Muscle layer of duodenum (tissue), 2 donors: ENCODE results near the gene PCDHA4.
A peak's percentile ranks its signal among the peaks of the same experiment; 100 is the strongest.
"Not testable (repeated sequence)": the region's sequence is repeated elsewhere in the genome, so short reads cannot be mapped to it uniquely, and the experiment has no call there.

ENCODE experiments used
- H3K27ac ChIP-seq: one replicate; pipeline ENCODE4 v1.7.0; 2013; ENCODE audit warnings: mild to moderate bottlenecking, low read length
- H3K27me3 ChIP-seq: one replicate; pipeline ENCODE4 v1.7.0; 2013; ENCODE audit warnings: low read depth, mild to moderate bottlenecking, control low read depth, low read length
- H3K36me3 ChIP-seq, 2 donors: one replicate each; pipeline ENCODE4 v1.7.0; 2013; ENCODE audit warnings: low read length in 2 of 2, control low read depth in 1 of 2, mild to moderate bottlenecking in 1 of 2; ENCODE audit not compliant: insufficient read depth in 2 of 2, control insufficient read depth in 1 of 2
- H3K4me1 ChIP-seq, 2 donors: one replicate each; pipeline ENCODE4 v1.7.0; 2013; ENCODE audit warnings: low read length in 2 of 2, mild to moderate bottlenecking in 2 of 2, control low read depth in 1 of 2, moderate library complexity in 1 of 2; ENCODE audit not compliant: insufficient read depth in 2 of 2, control insufficient read depth in 1 of 2
- H3K4me3 ChIP-seq, 2 donors: one replicate each; pipeline ENCODE4 v1.7.0; 2013; ENCODE audit warnings: low read length in 2 of 2, low read depth in 1 of 2, mild to moderate bottlenecking in 1 of 2
- H3K9me3 ChIP-seq, 2 donors: one replicate each; pipeline ENCODE4 v1.7.0; 2013; ENCODE audit warnings: low read length in 2 of 2, control low read depth in 1 of 2, mild to moderate bottlenecking in 1 of 2; ENCODE audit not compliant: control insufficient read depth in 1 of 2
- donor health status: healthy.

PCDHA4 gene

DNA sequence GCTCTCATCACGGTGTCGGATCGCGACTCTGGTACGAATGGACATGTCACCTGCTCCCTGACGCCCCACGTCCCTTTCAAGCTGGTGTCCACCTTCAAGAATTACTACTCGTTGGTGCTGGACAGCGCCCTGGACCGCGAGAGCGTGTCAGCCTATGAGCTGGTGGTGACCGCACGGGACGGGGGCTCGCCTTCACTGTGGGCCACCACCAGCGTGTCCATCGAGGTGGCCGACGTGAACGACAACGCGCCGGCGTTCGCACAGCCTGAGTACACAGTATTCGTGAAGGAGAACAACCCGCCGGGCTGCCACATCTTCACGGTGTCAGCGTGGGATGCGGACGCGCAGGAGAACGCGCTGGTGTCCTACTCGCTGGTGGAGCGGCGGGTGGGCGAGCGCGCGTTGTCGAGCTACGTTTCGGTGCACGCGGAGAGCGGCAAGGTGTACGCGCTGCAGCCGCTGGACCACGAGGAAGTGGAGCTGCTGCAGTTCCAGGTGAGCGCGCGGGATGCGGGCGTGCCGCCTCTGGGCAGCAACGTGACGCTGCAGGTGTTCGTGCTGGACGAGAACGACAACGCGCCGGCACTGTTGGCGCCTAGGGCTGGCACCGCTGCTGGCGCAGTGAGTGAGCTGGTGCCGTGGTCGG is 10.7 kb upstream of the PCDHA4 start:
- peaks cover 23 to 41% of the 10 kb centered on the region in 2 donors for H3K9me3 ChIP-seq
- not testable (repeated sequence) for H3K27ac ChIP-seq, H3K36me3 ChIP-seq, H3K4me1 ChIP-seq, H3K27me3 ChIP-seq
- H3K4me3 ChIP-seq, result peak overlapping the region in 1 of 2 donors; percentile 48

DNA sequence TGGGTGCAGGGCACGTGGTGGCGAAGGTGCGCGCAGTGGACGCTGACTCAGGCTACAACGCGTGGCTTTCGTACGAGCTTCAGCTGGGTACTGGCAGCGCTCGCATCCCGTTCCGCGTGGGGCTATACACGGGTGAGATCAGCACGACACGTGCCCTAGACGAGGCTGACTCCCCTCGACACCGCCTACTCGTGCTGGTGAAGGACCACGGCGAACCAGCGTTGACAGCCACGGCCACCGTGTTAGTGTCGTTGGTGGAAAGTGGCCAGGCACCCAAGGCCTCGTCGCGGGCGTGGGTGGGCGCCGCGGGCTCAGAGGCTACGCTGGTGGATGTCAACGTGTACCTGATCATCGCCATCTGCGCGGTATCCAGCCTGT is 10.2 kb upstream of the PCDHA4 start:
- Histone ChIP-seq H3K4me1 (no peaks in the 10 kb centered on the region), H3K36me3 (no peaks in the 10 kb centered on the region), H3K27me3 (no peaks in the 10 kb centered on the region), H3K9me3 (peaks cover 26 to 46% of the 10 kb centered on the region in 2 donors), H3K4me3 (peak overlapping the region in 1 of 2 donors; percentile 33), H3K27ac (no peak overlapping the region)

DNA sequence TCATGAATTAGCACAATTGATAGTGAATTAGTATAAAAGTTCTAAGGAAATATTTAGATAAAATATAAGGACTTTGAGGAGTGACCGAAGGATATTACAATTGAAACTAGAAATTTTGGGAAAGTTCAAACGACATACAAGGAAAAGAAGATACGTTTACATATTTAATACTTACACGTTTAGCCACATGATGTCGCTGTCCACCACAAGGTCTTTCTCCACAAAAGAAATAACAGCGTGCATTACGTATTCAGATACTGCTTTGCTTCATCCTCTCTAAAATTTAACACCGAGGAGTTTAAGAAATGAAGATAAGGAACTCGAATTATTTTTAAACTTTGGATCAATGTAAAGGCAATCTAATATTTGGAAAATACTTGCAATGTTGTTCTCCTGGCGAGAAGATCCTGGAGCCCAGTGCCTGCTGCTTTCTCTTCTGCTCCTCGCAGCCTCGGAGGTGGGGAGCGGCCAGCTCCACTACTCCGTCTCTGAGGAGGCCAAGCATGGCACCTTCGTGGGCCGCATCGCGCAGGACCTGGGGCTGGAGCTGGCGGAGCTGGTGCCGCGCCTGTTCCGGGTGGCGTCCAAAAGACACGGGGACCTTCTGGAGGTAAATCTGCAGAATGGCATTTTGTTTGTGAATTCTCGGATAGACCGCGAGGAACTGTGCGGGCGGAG is 5.9 kb upstream of the PCDHA4 start, which contains the start of gene PCDHA3:
TSS of gene PCDHA3 (plus strand) at position 242 of the 678 bp plus-strand sequence.
- Histone ChIP-seq H3K9me3 (peaks cover 7 to 34% of the 10 kb centered on the region in 2 donors), H3K4me1 (no peaks in the 10 kb centered on the region), H3K27ac (no peak within 1 kb of the TSS), H3K36me3 (no peaks in the 10 kb centered on the region), H3K27me3 (no peaks in the 10 kb centered on the region), H3K4me3 (peak within 1 kb of the TSS; percentile 59 to 63)

DNA sequence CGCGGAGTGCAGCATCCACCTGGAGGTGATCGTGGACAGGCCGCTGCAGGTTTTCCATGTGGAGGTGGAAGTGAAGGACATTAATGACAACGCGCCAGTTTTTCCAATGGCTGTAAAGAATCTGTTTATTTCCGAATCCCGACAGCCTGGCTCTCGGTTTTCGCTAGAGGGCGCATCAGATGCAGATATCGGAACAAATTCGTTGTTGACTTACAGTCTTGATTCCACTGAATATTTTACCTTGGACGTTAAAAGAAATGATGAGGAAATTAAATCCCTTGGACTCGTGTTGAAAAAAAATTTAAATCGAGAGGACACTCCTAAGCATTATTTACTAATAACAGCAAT is 5.4 kb upstream of the PCDHA4 start:
- Histone ChIP-seq H3K9me3 (peaks cover 7 to 34% of the 10 kb centered on the region in 2 donors), H3K27me3 (no peaks in the 10 kb centered on the region), H3K27ac (no peak overlapping the region)

DNA sequence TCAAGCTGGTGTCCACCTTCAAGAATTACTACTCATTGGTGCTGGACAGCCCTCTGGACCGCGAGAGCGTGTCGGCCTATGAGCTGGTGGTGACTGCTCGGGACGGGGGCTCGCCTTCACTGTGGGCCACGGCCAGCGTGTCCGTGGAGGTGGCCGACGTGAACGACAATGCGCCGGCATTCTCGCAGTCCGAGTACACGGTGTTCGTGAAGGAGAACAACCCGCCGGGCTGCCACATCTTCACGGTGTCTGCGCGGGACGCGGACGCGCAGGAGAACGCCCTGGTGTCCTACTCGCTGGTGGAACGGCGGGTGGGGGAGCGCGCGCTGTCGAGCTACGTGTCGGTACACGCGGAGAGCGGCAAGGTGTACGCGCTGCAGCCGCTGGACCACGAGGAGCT is 4.5 kb upstream of the PCDHA4 start:
- H3K9me3 ChIP-seq, result peaks cover 7 to 36% of the 10 kb centered on the region in 2 donors
- not testable (repeated sequence) for H3K27me3 ChIP-seq, H3K27ac ChIP-seq, H3K36me3 ChIP-seq, H3K4me1 ChIP-seq
- peak overlapping the region in 1 of 2 donors; percentile 23 for H3K4me3 ChIP-seq

More for the DNA sequence above, 5.4 kb upstream of the PCDHA4 start:
- H3K4me1 ChIP-seq, result no peaks in the 10 kb centered on the region
- H3K4me3 ChIP-seq, result peak overlapping the region in 1 of 2 donors; percentile 63
- H3K36me3 ChIP-seq, result no peaks in the 10 kb centered on the region

DNA sequence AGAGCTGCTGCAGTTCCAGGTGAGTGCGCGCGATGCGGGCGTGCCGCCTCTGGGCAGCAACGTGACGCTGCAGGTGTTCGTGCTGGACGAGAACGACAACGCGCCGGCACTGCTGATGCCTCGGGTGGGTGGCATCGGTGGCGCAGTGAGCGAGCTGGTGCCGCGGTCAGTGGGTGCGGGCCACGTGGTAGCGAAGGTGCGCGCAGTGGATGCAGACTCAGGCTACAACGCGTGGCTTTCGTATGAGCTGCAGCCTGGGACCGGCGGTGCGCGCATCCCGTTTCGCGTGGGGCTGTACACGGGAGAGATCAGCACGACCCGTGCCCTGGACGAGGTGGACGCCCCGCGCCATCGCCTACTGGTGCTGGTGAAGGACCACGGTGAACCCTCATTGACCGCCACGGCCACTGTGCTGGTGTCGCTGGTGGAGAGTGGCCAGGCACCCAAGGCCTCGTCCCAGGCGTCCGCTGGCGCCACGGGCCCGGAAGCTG is 4.0 kb upstream of the PCDHA4 start:
- Histone ChIP-seq H3K27ac (no peak overlapping the region), H3K36me3 (no peaks in the 10 kb centered on the region), H3K27me3 (no peaks in the 10 kb centered on the region), H3K9me3 (peaks cover 7 to 41% of the 10 kb centered on the region in 2 donors), H3K4me3 (peak overlapping the region in 1 of 2 donors; percentile 23), H3K4me1 (no peaks in the 10 kb centered on the region)

DNA sequence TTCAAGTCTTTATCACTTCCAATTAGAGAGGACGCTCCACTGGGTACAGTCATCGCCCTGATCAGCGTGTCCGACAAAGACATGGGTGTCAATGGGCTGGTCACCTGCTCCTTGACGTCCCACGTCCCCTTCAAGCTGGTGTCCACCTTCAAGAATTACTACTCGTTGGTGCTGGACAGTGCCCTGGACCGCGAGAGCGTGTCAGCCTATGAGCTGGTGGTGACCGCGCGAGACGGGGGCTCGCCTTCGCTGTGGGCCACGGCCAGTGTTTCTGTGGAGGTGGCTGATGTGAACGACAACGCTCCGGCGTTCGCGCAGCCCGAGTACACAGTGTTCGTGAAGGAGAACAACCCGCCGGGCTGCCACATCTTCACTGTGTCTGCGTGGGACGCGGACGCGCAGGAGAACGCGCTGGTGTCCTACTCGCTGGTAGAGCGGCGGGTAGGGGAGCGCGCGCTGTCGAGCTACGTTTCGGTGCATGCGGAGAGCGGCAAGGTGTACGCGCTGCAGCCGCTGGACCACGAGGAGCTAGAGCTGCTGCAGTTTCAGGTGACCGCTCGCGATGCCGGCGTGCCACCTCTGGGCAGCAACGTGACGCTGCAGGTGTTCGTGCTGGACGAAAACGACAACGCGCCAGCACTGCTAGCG is 1.5 kb downstream of the PCDHA4 start:
- Histone ChIP-seq H3K9me3 (peaks cover 0 to 34% of the 10 kb centered on the region in 2 donors), H3K4me3 (peak overlapping the region in 1 of 2 donors; percentile 20)

DNA sequence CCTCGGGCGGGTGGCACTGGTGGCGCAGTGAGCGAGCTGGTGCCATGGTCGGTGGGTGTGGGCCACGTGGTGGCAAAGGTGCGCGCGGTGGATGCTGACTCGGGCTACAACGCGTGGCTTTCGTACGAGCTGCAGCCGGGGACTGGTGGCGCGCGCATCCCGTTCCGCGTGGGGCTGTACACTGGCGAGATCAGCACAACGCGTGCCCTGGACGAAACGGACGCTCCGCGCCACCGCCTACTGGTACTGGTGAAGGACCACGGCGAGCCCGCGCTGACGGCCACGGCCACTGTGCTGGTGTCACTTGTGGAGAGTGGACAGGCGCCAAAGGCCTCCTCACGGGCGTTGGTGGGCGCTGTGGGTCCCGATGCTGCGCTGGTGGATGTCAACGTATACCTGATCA is 2.0 kb downstream of the PCDHA4 start:
- H3K4me1 ChIP-seq, result no peaks in the 10 kb centered on the region
- no peaks in the 10 kb centered on the region for H3K27me3 ChIP-seq
- H3K27ac ChIP-seq, result no peak overlapping the region
- peaks cover 0 to 36% of the 10 kb centered on the region in 2 donors for H3K9me3 ChIP-seq
- peak overlapping the region in 1 of 2 donors; percentile 20 for H3K4me3 ChIP-seq
- no peaks in the 10 kb centered on the region for H3K36me3 ChIP-seq

More for the DNA sequence above, 1.5 kb downstream of the PCDHA4 start:
- not testable (repeated sequence) for H3K36me3 ChIP-seq, H3K27ac ChIP-seq, H3K27me3 ChIP-seq, H3K4me1 ChIP-seq

DNA sequence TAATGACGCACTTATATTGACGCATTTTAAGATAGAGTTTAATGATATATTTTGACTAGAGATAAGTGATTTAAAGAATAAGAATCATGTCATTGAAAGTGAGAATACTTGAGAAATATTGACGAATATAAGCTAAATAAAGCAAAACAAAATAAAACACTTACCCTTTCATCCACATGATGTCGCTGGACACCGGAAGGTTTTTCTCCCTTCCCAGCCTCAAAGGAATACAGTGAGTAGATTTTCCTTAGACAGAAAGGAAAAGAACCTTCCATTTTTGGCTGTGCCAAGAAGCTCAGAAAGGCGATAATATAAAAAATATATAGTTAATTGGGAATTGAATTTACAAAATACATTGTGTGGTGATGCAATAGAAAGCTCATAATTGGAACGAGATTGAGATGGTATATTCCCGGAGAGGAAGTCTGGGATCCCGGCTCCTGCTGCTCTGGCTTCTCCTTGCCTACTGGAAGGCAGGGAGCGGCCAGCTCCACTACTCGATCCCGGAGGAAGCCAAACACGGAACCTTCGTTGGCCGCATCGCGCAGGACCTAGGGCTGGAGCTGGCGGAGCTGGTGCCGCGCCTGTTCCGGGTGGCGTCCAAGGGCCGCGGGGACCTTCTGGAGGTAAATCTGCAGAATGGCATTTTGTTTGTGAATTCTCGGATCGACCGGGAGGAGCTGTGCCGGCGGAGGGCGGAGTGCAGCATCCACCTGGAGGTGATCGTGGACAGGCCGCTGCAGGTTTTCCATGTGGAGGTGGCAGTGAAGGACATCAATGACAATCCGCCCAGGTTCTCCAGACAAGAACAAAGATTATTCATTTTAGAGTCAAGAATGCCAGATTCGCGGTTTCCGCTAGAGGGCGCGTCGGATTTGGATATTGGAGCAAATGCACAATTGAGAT is 14.8 kb downstream of the PCDHA4 start, which contains the start of gene PCDHA5:
TSS of gene PCDHA5 (plus strand) at position 239 of the 906 bp plus-strand sequence.
- no peaks in the 10 kb centered on the region for H3K36me3 ChIP-seq
- H3K27me3 ChIP-seq, result no peaks in the 10 kb centered on the region
- no peaks in the 10 kb centered on the region for H3K4me1 ChIP-seq
- peak within 1 kb of the TSS in 1 of 2 donors; percentile 42 for H3K4me3 ChIP-seq
- H3K9me3 ChIP-seq, result peaks cover 0 to 26% of the 10 kb centered on the region in 2 donors
- H3K27ac ChIP-seq, result no peak within 1 kb of the TSS

DNA sequence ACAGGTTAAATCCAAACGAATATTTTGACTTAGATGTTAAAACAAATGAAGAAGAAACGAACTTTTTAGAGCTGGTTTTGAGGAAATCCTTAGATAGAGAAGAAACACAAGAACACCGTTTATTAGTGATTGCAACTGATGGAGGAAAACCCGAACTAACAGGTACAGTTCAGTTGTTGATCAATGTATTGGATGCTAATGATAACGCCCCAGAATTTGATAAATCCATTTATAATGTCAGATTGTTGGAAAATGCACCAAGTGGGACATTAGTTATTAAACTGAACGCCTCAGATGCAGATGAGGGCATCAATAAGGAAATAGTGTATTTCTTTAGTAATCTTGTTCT is 15.4 kb downstream of the PCDHA4 start:
- Histone ChIP-seq H3K4me1 (no peaks in the 10 kb centered on the region), H3K27me3 (no peaks in the 10 kb centered on the region), H3K9me3 (peaks cover 0 to 20% of the 10 kb centered on the region in 2 donors), H3K36me3 (no peaks in the 10 kb centered on the region), H3K4me3 (no peak overlapping the region), H3K27ac (no peak overlapping the region)
